WI38 (cell line): ENCODE measurements around the gene CPEB3.
"Not testable (repeated sequence)": the region's sequence is repeated elsewhere in the genome, so short reads cannot be mapped to it uniquely, and the experiment has no call there.

Experiments
- H3K4me3 ChIP-seq: 2 replicates; pipeline ENCODE4 v1.5.1; 2011; ENCODE audit warnings: low read depth, mild to moderate bottlenecking, control low read depth, low read length
- CTCF ChIP-seq: IDR thresholded peaks from 2 replicates; pipeline ENCODE4 v1.5.1; 2012; ENCODE audit warnings: low read depth, mild to moderate bottlenecking, control low read depth, low read length

The CPEB3 gene

DNA sequence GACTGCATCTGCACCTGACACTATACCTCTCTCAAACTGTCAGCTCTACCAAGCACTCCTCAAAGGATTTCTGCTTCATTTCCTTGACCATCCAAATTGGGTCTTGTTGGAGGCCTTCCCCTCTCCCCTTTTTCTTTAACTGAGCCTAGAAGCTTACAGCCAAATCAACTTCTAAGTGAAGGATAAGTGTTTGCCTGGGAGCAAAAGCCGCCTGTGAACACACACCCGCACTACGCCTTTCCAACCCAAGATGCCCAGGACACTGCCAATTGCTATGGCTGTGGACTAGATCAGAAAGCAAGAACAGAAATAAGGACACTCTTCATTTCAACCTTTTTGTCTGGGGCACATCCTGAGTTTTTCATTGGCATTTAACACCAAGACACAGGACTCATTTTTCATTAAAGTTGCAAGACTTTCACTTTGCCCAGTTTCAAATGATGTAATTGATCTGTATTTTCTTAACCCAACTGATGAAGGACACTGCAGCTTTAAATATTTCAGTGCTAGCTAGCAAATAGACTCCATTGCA lies 52.8 kb downstream of the CPEB3 start:
- no peak overlapping the region for H3K4me3 ChIP-seq
- TF ChIP-seq CTCF = no peak

GRCh38 chr10:92231196-92231595 lies 59.7 kb downstream of the CPEB3 start:
- no peak overlapping the region for H3K4me3 ChIP-seq
- no peak for TF ChIP-seq CTCF

DNA sequence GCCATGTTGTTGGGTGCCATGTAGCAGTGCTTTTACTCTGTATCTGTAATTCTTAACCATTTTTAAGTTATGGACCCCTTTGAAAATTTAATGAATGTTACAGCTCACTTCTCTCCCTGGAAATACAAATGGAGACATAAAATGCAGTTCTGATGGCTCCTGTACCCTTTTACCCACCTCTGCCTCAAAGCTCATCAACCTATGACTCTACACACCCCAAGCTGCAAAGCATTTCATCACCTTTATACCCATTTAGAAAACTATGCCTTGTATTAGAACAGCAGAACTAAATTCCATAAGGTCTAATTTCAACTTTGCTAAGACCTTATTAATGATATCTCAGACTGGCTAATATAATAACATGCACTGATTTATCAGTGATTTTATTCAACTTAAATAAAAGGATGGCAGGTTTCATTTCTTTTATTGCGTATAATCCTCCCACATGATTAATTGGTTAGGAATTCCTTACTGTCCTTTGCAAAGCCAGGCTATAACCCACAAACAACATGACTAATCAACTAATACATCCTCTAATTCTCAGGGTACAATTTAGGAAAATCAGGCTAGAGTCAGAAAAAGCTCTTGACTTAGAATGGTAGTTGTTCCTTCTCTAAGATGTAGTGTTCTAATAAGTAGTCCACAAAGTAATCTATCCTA lies 68.1 kb downstream of the CPEB3 start:
- no peak overlapping the region for H3K4me3 ChIP-seq
- no peak for TF ChIP-seq CTCF

DNA sequence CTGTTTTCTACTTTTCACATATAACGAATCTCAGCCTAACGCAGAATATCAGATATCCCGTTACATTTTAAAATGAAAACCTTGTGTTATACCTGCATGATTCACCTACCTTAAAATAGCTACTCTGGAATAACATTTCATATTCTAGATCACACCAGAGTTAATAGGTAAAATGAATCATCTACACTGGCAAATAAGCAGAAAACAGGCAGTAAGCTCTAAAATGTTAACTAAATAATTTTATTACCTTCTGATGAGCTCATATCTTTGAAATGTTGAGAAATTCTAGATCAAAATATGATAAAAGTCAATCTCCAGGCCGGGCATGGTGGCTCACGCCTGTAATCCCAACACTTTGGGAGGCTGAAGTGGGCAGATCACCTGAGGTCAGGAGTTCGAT lies 71.3 kb downstream of the CPEB3 start:
- no peak overlapping the region for H3K4me3 ChIP-seq
- no peak for TF ChIP-seq CTCF

- TF ChIP-seq CTCF = no peak
- no peak overlapping the region for H3K4me3 ChIP-seq
These were observed 72.3 kb downstream of the CPEB3 start for GRCh38 chr10:92218569-92218968.

DNA sequence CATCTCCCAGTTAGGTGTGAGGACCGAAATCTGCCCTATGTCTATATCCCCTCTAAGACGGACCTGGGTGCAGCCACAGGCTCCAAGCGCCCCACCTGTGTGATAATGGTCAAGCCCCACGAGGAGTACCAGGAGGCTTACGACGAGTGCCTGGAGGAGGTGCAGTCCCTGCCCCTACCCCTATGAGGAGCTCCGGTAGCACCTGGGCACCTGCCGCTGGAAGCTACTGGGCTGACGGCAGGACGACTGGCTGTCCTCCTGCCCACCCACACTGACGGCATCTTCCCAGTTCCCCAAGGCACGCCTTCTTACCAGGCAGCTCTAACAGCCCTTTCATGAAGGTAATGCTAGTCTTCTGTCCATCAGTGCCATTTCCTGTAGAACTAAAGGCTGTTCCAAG lies 74.3 kb downstream of the CPEB3 start:
- H3K4me3 ChIP-seq = not testable (repeated sequence)

DNA sequence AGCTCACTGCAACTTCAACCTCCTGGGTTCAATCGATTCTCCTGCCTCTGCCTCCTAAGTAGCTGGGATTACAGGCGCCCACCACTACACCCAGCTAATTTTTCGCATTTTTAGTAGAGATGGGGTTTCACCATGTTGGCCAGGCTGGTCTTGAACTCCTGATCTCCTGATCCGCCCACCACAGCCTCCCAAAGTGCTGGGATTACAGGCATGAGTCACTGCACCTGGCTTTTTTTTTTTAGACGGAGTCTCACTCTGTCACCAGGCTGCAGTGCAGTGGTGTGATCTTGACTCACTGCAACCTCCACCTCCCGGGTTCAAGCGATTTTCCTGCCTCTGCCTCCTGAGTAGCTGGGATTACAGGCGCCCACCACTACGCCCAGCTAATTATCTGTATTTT lies 75.7 kb downstream of the CPEB3 start:
- H3K4me3 ChIP-seq = not testable (repeated sequence)

GRCh38 chr10:92213049-92213448 lies 77.8 kb downstream of the CPEB3 start:
- H3K4me3 ChIP-seq = no peak overlapping the region
- no peak for TF ChIP-seq CTCF
